Chondrocyte (in vitro differentiated cells): ENCODE results near the gene DGKH. TPM values are rescaled to one million over a fixed set of nuclear protein-coding genes. Genes with fewer than 3 reads are reported as not detected.

ENCODE experiments used
- DNase-seq: peaks from one replicate; pipeline ENCODE4 v3.0.0; 2021; ENCODE audit warnings: mixed read lengths, low spot score
- H3K27ac Mint-ChIP-seq: one replicate; pipeline ENCODE4 v1.8.0; 2021; ENCODE audit warnings: mild to moderate bottlenecking, moderate library complexity, mixed read lengths; ENCODE audit not compliant: unreplicated experiment
- H3K27me3 Mint-ChIP-seq: 2 replicates; pipeline ENCODE4 v1.8.0; 2021; ENCODE audit warnings: low read depth, mixed read lengths
- H3K36me3 Mint-ChIP-seq: 2 replicates; pipeline ENCODE4 v1.8.0; 2021; ENCODE audit warnings: low read depth, mixed read lengths
- H3K4me1 Mint-ChIP-seq: 2 replicates; pipeline ENCODE4 v1.8.0; 2021; ENCODE audit warnings: low read depth, mild to moderate bottlenecking, mixed read lengths
- H3K4me3 Mint-ChIP-seq: one replicate; pipeline ENCODE4 v1.8.0; 2021; ENCODE audit warnings: mild to moderate bottlenecking, moderate library complexity, mixed read lengths; ENCODE audit not compliant: unreplicated experiment
- H3K9me3 Mint-ChIP-seq: 2 replicates; pipeline ENCODE4 v1.8.0; 2021; ENCODE audit warnings: low read depth, mixed read lengths
- total RNA-seq: library from RNA; stranded (reverse); gene quantifications from 3 replicates; pipeline ENCODE4 v1.2.1, GENCODE V29; 2021
- TF ChIP-seq, protein P1 (sequence below): fragments of 200-600 bp; sonication (generic); IDR thresholded peaks from 2 replicates; pipeline ENCODE4 v1.5.0; 2021; ENCODE audit warnings: antibody characterized with exemption, mild to moderate bottlenecking, moderate library complexity

Gene DGKH
- total RNA-seq, 1 donor from 2014 or later: 14.7 TPM

DNA sequence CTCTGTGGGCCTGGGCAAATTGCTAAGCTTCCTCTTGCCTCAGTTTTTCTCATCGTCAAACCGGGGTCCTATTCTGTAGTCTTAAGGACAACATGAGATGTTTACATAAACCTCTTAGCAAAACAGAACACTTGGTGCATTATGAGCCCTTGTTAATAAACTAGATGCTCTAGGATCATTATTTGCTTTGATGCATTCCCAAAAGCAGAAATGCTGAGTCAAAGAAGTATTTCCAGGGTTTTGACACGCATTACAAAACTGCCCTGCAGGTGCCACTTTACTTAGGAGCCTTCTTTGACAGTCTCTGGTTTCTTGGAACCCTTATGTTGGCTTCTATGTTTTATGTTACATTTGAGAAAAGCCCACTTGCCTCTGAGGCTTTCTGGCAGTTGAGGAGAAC, 235.6 kb downstream of the DGKH start:
- no peak overlapping the region for H3K27ac Mint-ChIP-seq
- no peaks in the 10 kb centered on the region for H3K9me3 Mint-ChIP-seq
- no peak overlapping the region for H3K4me3 Mint-ChIP-seq
- no peaks in the 10 kb centered on the region for H3K27me3 Mint-ChIP-seq
- TF ChIP-seq, protein P1, sequence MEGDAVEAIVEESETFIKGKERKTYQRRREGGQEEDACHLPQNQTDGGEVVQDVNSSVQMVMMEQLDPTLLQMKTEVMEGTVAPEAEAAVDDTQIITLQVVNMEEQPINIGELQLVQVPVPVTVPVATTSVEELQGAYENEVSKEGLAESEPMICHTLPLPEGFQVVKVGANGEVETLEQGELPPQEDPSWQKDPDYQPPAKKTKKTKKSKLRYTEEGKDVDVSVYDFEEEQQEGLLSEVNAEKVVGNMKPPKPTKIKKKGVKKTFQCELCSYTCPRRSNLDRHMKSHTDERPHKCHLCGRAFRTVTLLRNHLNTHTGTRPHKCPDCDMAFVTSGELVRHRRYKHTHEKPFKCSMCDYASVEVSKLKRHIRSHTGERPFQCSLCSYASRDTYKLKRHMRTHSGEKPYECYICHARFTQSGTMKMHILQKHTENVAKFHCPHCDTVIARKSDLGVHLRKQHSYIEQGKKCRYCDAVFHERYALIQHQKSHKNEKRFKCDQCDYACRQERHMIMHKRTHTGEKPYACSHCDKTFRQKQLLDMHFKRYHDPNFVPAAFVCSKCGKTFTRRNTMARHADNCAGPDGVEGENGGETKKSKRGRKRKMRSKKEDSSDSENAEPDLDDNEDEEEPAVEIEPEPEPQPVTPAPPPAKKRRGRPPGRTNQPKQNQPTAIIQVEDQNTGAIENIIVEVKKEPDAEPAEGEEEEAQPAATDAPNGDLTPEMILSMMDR: no peak
- no peak for DNase-seq
- peaks cover 5% of the 10 kb centered on the region for H3K36me3 Mint-ChIP-seq
- peaks cover 24% of the 10 kb centered on the region for H3K4me1 Mint-ChIP-seq

Other genes with a start within 250 kb of the DGKH start
- 11.1 to 15.1 TPM (median 12.2 TPM) in 3 replicates for gene VWA8, start 87.5 kb upstream of the DGKH start, total RNA-seq
- gene AKAP11, start 223.5 kb downstream of the DGKH start, total RNA-seq: 34.3 to 38.3 TPM (median 34.9 TPM) in 3 replicates